OCI-LY1 (cell line): ENCODE results near the gene IFT57.

Experiments used
- H2AFZ ChIP-seq: fragments of 200-600 bp; sonication (generic), shearing (Covaris generic); 2 replicates; pipeline ENCODE4 v1.6.0; 2014; ENCODE audit warnings: antibody characterized with exemption, mild to moderate bottlenecking, low read length
- H3F3A ChIP-seq: fragments of 200-600 bp; sonication (generic), shearing (Covaris generic); 2 replicates; pipeline ENCODE4 v1.6.0; 2014; ENCODE audit warnings: mild to moderate bottlenecking, antibody characterized with exemption, low read length, moderate library complexity; ENCODE audit not compliant: insufficient read depth
- H3K27ac ChIP-seq: fragments of 200-600 bp; sonication (generic); 2 replicates; pipeline ENCODE4 v1.5.1; 2014; ENCODE audit warnings: low read length, mixed run types, mild to moderate bottlenecking, low read depth; ENCODE audit not compliant: poor library complexity, severe bottlenecking
- H3K27me3 ChIP-seq: fragments of 200-600 bp; sonication (generic); 2 replicates; pipeline ENCODE4 v1.6.0; 2014; ENCODE audit warnings: antibody characterized with exemption, mild to moderate bottlenecking, low read length, moderate library complexity; ENCODE audit not compliant: insufficient read depth
- H3K36me3 ChIP-seq: fragments of 200-600 bp; sonication (generic); 2 replicates; pipeline ENCODE4 v1.6.1; 2014; ENCODE audit warnings: mild to moderate bottlenecking, antibody characterized with exemption, low read length, moderate library complexity, mixed read lengths; ENCODE audit not compliant: insufficient read depth
- H3K4me1 ChIP-seq: fragments of 200-600 bp; sonication (generic); 2 replicates; pipeline ENCODE4 v1.5.1; 2014; ENCODE audit warnings: mild to moderate bottlenecking, low read length, moderate library complexity; ENCODE audit not compliant: insufficient read depth, severe bottlenecking
- H3K4me2 ChIP-seq: fragments of 200-600 bp; sonication (generic), shearing (Covaris generic); 2 replicates; pipeline ENCODE4 v1.6.1; 2014; ENCODE audit warnings: low read length
- H3K4me3 ChIP-seq: fragments of 200-600 bp; sonication (generic); 2 replicates; pipeline ENCODE4 v1.5.1; 2014; ENCODE audit warnings: low read length, low read depth, mild to moderate bottlenecking, mixed read lengths; ENCODE audit not compliant: poor library complexity, severe bottlenecking
- H3K79me2 ChIP-seq: fragments of 200-600 bp; shearing (Covaris generic); 2 replicates; pipeline ENCODE4 v1.6.1; 2016; ENCODE audit warnings: mixed run types, low read length, mixed read lengths; ENCODE audit not compliant: insufficient read depth
- H3K9ac ChIP-seq: fragments of 200-600 bp; sonication (generic), shearing (Covaris generic); 2 replicates; pipeline ENCODE4 v1.6.1; 2014; ENCODE audit warnings: mild to moderate bottlenecking, low read length, mixed read lengths
- H3K9me2 ChIP-seq: fragments of 200-600 bp; sonication (generic), shearing (Covaris generic); 2 replicates; pipeline ENCODE4 v1.6.1; 2014; ENCODE audit warnings: low read depth, mild to moderate bottlenecking, low read length, mixed read lengths
- H3K9me3 ChIP-seq: fragments of 200-600 bp; shearing (Covaris generic); 2 replicates; pipeline ENCODE4 v1.6.1; 2014; ENCODE audit warnings: low read length, mixed read lengths
- H4K20me1 ChIP-seq: fragments of 200-600 bp; sonication (generic), shearing (Covaris generic); 2 replicates; pipeline ENCODE4 v1.6.0; 2016; ENCODE audit warnings: mild to moderate bottlenecking, low read length; ENCODE audit not compliant: insufficient read depth
- CTCF ChIP-seq: fragments of 200-600 bp; sonication (generic), shearing (Covaris generic); IDR thresholded peaks from 2 replicates; pipeline ENCODE4 v1.5.1; 2017; ENCODE audit warnings: mild to moderate bottlenecking, antibody characterized with exemption, low read length, moderate library complexity, mixed read lengths
- EZH2 ChIP-seq: fragments of 200-600 bp; sonication (generic), shearing (Covaris generic); IDR thresholded peaks from 2 replicates; pipeline ENCODE4 v1.8.0; 2017; ENCODE audit warnings: borderline replicate concordance, mixed run types, mild to moderate bottlenecking, antibody characterized with exemption, low read length, moderate library complexity, mixed read lengths

The IFT57 gene

GRCh38 chr3:108222853-108223565, 785 bp upstream of the IFT57 start:
- Histone ChIP-seq H3K36me3 (no peaks in the 10 kb centered on the region; the same call in 1 of the 2 replicates), H3K9me2 (no peaks in the 10 kb centered on the region), H3K4me2 (peak overlapping the region; percentile 90), H3K9me3 (no peaks in the 10 kb centered on the region), H3K27ac (peak overlapping the region; percentile 88), H3K27me3 (no peaks in the 10 kb centered on the region), H3K4me3 (peak overlapping the region; percentile 92), H3K9ac (peak overlapping the region; percentile 70), H2AFZ (peak overlapping the region; percentile 97), H3K79me2 (peaks cover 15% of the 10 kb centered on the region), H4K20me1 (no peaks in the 10 kb centered on the region), H3K4me1 (peaks cover 56% of the 10 kb centered on the region), H3F3A (no peaks in the 10 kb centered on the region)
- TF ChIP-seq EZH2 (no peak), CTCF (no peak)

GRCh38 chr3:108221393-108221792, 831 bp downstream of the IFT57 start:
- TF ChIP-seq EZH2 (no peak), CTCF (no peak)
- H3K4me2 ChIP-seq = peak overlapping the region; percentile 90
- H3K9me2 ChIP-seq = no peaks in the 10 kb centered on the region
- H3K27ac ChIP-seq = peak overlapping the region; percentile 82
- H2AFZ ChIP-seq = no peak overlapping the region
- peaks cover 60% of the 10 kb centered on the region for H3K4me1 ChIP-seq
- no peaks in the 10 kb centered on the region for H3K27me3 ChIP-seq
- no peaks in the 10 kb centered on the region for H3F3A ChIP-seq
- H3K9ac ChIP-seq = peak overlapping the region; percentile 79
- no peaks in the 10 kb centered on the region for H4K20me1 ChIP-seq
- H3K36me3 ChIP-seq = peaks cover 4% of the 10 kb centered on the region
- no peaks in the 10 kb centered on the region for H3K9me3 ChIP-seq
- H3K79me2 ChIP-seq = peaks cover 15% of the 10 kb centered on the region
- peak overlapping the region; percentile 92 for H3K4me3 ChIP-seq

- Histone ChIP-seq H3K27me3 (no peaks in the 10 kb centered on the region), H3K79me2 (peaks cover 15% of the 10 kb centered on the region), H3K27ac (peak overlapping the region; percentile 82), H4K20me1 (no peaks in the 10 kb centered on the region), H3F3A (no peaks in the 10 kb centered on the region), H3K9ac (peak overlapping the region; percentile 79), H3K36me3 (peaks cover 19% of the 10 kb centered on the region), H3K4me3 (peak overlapping the region; percentile 92), H3K9me2 (no peaks in the 10 kb centered on the region), H3K9me3 (no peaks in the 10 kb centered on the region), H2AFZ (peak overlapping the region; percentile 28), H3K4me2 (peak overlapping the region; percentile 90), H3K4me1 (peaks cover 59% of the 10 kb centered on the region)
- TF ChIP-seq CTCF (no peak), EZH2 (no peak)
Measured at GRCh38 chr3:108219336-108219735, 2.9 kb downstream of the IFT57 start.
